GM23338 (cell line): ENCODE data around the gene PRDM11. TPM values are rescaled to one million over a fixed set of nuclear protein-coding genes. Genes with fewer than 3 reads are reported as not detected.

Experiments used
- ATAC-seq: fragments of 200-7000 bp; cut with Tn5 transposase; 3 replicates; pipeline ENCODE4 v1.9.1; 2020
- DNase-seq: peaks from one replicate; pipeline ENCODE4 v3.0.0-alpha.2; 2015; ENCODE audit warnings: low spot score
- H2AFZ ChIP-seq: fragments of 200-600 bp; sonication (generic); 2 replicates; pipeline ENCODE4 v1.8.0; 2016; ENCODE audit warnings: antibody characterized with exemption, mild to moderate bottlenecking, moderate library complexity
- H3F3A ChIP-seq: fragments of 200-600 bp; sonication (generic); replicated peaks from 2 replicates; pipeline ENCODE4 v1.8.0; 2017; ENCODE audit warnings: antibody characterized with exemption, mixed run types, low read depth
- H3K27ac ChIP-seq: fragments of 200-600 bp; sonication (generic); 2 replicates; pipeline ENCODE4 v1.6.1; 2016; ENCODE audit warnings: low read depth
- H3K27me3 ChIP-seq: fragments of 200-600 bp; sonication (generic); 2 replicates; pipeline ENCODE4 v1.8.0; 2016; ENCODE audit warnings: mild to moderate bottlenecking, mixed run types, moderate library complexity; ENCODE audit not compliant: insufficient read depth
- H3K36me3 ChIP-seq: fragments of 200-600 bp; sonication (generic); 2 replicates; pipeline ENCODE4 v1.8.0; 2016; ENCODE audit warnings: mild to moderate bottlenecking; ENCODE audit not compliant: insufficient read depth
- H3K4me1 ChIP-seq: fragments of 200-600 bp; sonication (generic); 2 replicates; pipeline ENCODE4 v1.8.0; 2016; ENCODE audit warnings: mild to moderate bottlenecking, moderate library complexity; ENCODE audit not compliant: insufficient read depth
- H3K4me2 ChIP-seq: fragments of 200-600 bp; sonication (generic); 2 replicates; pipeline ENCODE4 v1.7.1; 2017; ENCODE audit warnings: mixed run types
- H3K4me3 ChIP-seq: fragments of 200-600 bp; sonication (generic); 2 replicates; pipeline ENCODE4 v1.6.1; 2016; ENCODE audit warnings: mixed run types
- H3K79me2 ChIP-seq: fragments of 200-600 bp; sonication (generic); replicated peaks from 2 replicates; pipeline ENCODE4 v1.8.0; 2017; ENCODE audit warnings: mild to moderate bottlenecking; ENCODE audit not compliant: insufficient read depth
- H3K9me2 ChIP-seq: fragments of 200-600 bp; sonication (generic); 2 replicates; pipeline ENCODE4 v1.8.0; 2017; ENCODE audit not compliant: insufficient read depth
- H4K20me1 ChIP-seq: fragments of 200-600 bp; sonication (generic); replicated peaks from 2 replicates; pipeline ENCODE4 v1.8.0; 2017; ENCODE audit warnings: mild to moderate bottlenecking; ENCODE audit not compliant: insufficient read depth
- H3K27ac Mint-ChIP-seq: 2 replicates; pipeline ENCODE4 v1.8.0; 2020; ENCODE audit warnings: inconsistent platforms, mild to moderate bottlenecking, moderate library complexity, mixed read lengths
- H3K27me3 Mint-ChIP-seq: 3 replicates; pipeline ENCODE4 v1.8.0; 2022; ENCODE audit warnings: low read depth, mild to moderate bottlenecking, moderate library complexity, mixed read lengths, inconsistent platforms; ENCODE audit not compliant: insufficient read depth, poor library complexity
- H3K36me3 Mint-ChIP-seq: 3 replicates; pipeline ENCODE4 v1.8.0; 2021; ENCODE audit warnings: low read depth, mild to moderate bottlenecking, inconsistent platforms, moderate library complexity, mixed read lengths
- H3K4me1 Mint-ChIP-seq: 3 replicates; pipeline ENCODE4 v1.8.0; 2020; ENCODE audit warnings: mild to moderate bottlenecking, inconsistent platforms, mixed read lengths
- H3K4me3 Mint-ChIP-seq: 3 replicates; pipeline ENCODE4 v1.8.0; 2021; ENCODE audit warnings: moderate library complexity, mild to moderate bottlenecking, inconsistent platforms, mixed read lengths
- H3K9me3 Mint-ChIP-seq: 3 replicates; pipeline ENCODE4 v1.8.0; 2020; ENCODE audit warnings: moderate library complexity, mild to moderate bottlenecking, inconsistent platforms, mixed read lengths
- CREB1 ChIP-seq: fragments of 250-450 bp; sonication (Bioruptor Pico); IDR thresholded peaks from 2 replicates; pipeline ENCODE4 v1.5.0; 2020; ENCODE audit warnings: low read depth, mild to moderate bottlenecking, moderate library complexity
- EZH2phosphoT487 ChIP-seq: fragments of 200-600 bp; sonication (generic); IDR thresholded peaks from one replicate; pipeline ENCODE4 v1.8.1; 2018; ENCODE audit warnings: antibody characterized with exemption; ENCODE audit not compliant: unreplicated experiment
- JUNB ChIP-seq: IDR thresholded peaks from one replicate; pipeline ENCODE4 v1.6.1; 2016; ENCODE audit warnings: antibody characterized with exemption; ENCODE audit not compliant: unreplicated experiment
- ZNF331 ChIP-seq: fragments of 250-450 bp; sonication (Bioruptor Pico); IDR thresholded peaks from 2 replicates; pipeline ENCODE4 v1.5.0; 2020; ENCODE audit warnings: low read depth, mild to moderate bottlenecking, moderate library complexity
- polyA plus RNA-seq: library from polyadenylated mRNA; unstranded; fragments of >200 nt; fragmentation: Nextera tagmentation; extraction: Ambion mirVana; gene quantifications from 2 replicates; pipeline ENCODE4 v1.2.1, GENCODE V29; 2016
- total RNA-seq: library from RNA; depleted of rRNA; stranded (reverse); fragments of >200 nt; shearing (Covaris generic); gene quantifications from 2 replicates; pipeline ENCODE4 v1.2.3, GENCODE V29; 2014
- TF ChIP-seq, protein P1 (sequence below), 2 experiments: fragments of 200-600 bp in 1 of 2; sonication (generic) in 1 of 2; conservative IDR thresholded peaks; 2 replicates each; pipeline versions ENCODE4 v1.5.1 to v1.6.1; 2016 to 2017; ENCODE audit warnings: antibody characterized with exemption in 2 of 2, low read depth in 2 of 2, mild to moderate bottlenecking in 2 of 2, moderate library complexity in 1 of 2
- TF ChIP-seq, protein P2 (sequence below): fragments of 250-450 bp; sonication (Bioruptor Pico); IDR thresholded peaks from 2 replicates; pipeline ENCODE4 v1.5.0; 2020; ENCODE audit warnings: mild to moderate bottlenecking, moderate library complexity

The PRDM11 gene
- total and polyA plus RNA-seq, 2 experiments from 2014 or later = 0.97 to 10.4 TPM

DNA sequence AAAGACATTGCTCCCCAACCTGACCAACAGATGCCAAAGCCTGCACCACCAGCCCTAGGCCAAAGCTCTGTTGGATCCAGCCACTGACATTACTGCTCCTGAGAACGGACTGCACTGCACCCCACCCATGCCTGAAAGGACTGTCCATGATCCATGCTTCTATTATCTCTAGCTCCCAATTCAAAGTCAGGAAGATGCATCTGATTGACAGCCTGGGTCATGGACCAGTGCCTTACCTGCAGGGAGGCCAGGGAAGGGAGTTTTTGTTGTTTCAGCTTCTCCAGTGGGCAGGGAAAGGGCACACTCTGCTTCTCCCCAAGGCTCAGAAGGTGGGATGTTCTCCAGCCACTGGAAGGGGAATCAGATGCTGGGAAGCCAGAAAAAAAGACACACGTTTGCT, 4.8 kb upstream of the PRDM11 start:
- no peaks in the 10 kb centered on the region for H4K20me1 ChIP-seq
- no peak overlapping the region for H3K4me3 ChIP-seq
- H3K9me2 ChIP-seq = no peaks in the 10 kb centered on the region
- no peaks in the 10 kb centered on the region for H3K79me2 ChIP-seq
- H3K4me1 ChIP-seq = 0 out of 2 replicates have a peak, but pooled peaks cover 7% of the 10 kb centered on the region
- peaks cover 8% of the 10 kb centered on the region for H3K4me1 Mint-ChIP-seq
- no peak overlapping the region for H3K27ac ChIP-seq
- H3K4me3 Mint-ChIP-seq = no peak overlapping the region
- H3K4me2 ChIP-seq = no peak overlapping the region
- no peak for TF ChIP-seq CREB1 (CRISPR knock-in tag)
- no peak for TF ChIP-seq EZH2phosphoT487
- TF ChIP-seq, protein P1, sequence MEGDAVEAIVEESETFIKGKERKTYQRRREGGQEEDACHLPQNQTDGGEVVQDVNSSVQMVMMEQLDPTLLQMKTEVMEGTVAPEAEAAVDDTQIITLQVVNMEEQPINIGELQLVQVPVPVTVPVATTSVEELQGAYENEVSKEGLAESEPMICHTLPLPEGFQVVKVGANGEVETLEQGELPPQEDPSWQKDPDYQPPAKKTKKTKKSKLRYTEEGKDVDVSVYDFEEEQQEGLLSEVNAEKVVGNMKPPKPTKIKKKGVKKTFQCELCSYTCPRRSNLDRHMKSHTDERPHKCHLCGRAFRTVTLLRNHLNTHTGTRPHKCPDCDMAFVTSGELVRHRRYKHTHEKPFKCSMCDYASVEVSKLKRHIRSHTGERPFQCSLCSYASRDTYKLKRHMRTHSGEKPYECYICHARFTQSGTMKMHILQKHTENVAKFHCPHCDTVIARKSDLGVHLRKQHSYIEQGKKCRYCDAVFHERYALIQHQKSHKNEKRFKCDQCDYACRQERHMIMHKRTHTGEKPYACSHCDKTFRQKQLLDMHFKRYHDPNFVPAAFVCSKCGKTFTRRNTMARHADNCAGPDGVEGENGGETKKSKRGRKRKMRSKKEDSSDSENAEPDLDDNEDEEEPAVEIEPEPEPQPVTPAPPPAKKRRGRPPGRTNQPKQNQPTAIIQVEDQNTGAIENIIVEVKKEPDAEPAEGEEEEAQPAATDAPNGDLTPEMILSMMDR (conservative IDR thresholded peaks at IDR 0.05; ENCODE audit: low read depth in 2 of 2) = no peak
- TF ChIP-seq, protein P2, sequence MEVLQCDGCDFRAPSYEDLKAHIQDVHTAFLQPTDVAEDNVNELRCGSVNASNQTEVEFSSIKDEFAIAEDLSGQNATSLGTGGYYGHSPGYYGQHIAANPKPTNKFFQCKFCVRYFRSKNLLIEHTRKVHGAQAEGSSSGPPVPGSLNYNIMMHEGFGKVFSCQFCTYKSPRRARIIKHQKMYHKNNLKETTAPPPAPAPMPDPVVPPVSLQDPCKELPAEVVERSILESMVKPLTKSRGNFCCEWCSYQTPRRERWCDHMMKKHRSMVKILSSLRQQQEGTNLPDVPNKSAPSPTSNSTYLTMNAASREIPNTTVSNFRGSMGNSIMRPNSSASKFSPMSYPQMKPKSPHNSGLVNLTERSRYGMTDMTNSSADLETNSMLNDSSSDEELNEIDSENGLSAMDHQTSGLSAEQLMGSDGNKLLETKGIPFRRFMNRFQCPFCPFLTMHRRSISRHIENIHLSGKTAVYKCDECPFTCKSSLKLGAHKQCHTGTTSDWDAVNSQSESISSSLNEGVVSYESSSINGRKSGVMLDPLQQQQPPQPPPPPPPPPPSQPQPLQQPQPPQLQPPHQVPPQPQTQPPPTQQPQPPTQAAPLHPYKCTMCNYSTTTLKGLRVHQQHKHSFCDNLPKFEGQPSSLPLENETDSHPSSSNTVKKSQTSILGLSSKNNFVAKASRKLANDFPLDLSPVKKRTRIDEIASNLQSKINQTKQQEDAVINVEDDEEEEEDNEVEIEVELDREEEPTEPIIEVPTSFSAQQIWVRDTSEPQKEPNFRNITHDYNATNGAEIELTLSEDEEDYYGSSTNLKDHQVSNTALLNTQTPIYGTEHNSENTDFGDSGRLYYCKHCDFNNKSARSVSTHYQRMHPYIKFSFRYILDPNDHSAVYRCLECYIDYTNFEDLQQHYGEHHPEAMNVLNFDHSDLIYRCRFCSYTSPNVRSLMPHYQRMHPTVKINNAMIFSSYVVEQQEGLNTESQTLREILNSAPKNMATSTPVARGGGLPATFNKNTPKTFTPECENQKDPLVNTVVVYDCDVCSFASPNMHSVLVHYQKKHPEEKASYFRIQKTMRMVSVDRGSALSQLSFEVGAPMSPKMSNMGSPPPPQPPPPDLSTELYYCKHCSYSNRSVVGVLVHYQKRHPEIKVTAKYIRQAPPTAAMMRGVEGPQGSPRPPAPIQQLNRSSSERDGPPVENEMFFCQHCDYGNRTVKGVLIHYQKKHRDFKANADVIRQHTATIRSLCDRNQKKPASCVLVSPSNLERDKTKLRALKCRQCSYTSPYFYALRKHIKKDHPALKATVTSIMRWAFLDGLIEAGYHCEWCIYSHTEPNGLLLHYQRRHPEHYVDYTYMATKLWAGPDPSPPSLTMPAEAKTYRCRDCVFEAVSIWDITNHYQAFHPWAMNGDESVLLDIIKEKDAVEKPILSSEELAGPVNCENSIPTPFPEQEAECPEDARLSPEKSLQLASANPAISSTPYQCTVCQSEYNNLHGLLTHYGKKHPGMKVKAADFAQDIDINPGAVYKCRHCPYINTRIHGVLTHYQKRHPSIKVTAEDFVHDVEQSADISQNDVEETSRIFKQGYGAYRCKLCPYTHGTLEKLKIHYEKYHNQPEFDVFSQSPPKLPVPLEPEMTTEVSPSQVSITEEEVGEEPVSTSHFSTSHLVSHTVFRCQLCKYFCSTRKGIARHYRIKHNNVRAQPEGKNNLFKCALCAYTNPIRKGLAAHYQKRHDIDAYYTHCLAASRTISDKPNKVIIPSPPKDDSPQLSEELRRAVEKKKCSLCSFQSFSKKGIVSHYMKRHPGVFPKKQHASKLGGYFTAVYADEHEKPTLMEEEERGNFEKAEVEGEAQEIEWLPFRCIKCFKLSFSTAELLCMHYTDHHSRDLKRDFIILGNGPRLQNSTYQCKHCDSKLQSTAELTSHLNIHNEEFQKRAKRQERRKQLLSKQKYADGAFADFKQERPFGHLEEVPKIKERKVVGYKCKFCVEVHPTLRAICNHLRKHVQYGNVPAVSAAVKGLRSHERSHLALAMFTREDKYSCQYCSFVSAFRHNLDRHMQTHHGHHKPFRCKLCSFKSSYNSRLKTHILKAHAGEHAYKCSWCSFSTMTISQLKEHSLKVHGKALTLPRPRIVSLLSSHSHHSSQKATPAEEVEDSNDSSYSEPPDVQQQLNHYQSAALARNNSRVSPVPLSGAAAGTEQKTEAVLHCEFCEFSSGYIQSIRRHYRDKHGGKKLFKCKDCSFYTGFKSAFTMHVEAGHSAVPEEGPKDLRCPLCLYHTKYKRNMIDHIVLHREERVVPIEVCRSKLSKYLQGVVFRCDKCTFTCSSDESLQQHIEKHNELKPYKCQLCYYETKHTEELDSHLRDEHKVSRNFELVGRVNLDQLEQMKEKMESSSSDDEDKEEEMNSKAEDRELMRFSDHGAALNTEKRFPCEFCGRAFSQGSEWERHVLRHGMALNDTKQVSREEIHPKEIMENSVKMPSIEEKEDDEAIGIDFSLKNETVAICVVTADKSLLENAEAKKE (CRISPR knock-in tag) = no peak
- no peak for TF ChIP-seq JUNB
- TF ChIP-seq ZNF331 (CRISPR knock-in tag) = no peak
- no peaks in the 10 kb centered on the region; the same call in 2 of the 3 replicates for H3K36me3 Mint-ChIP-seq
- peaks cover 23% of the 10 kb centered on the region for H3K27me3 Mint-ChIP-seq
- no peak overlapping the region for H3K27ac Mint-ChIP-seq
- no peak for DNase-seq
- H2AFZ ChIP-seq = no peak overlapping the region
- no peaks in the 10 kb centered on the region for H3K36me3 ChIP-seq
- H3F3A ChIP-seq = no peaks in the 10 kb centered on the region
- peaks cover 25% of the 10 kb centered on the region for H3K27me3 ChIP-seq
- H3K9me3 Mint-ChIP-seq = no peaks in the 10 kb centered on the region
- no peak for ATAC-seq
